NCI-H1092 (cell line): ENCODE results near the gene AGL.
"Not testable (repeated sequence)": the region's sequence is repeated elsewhere in the genome, so short reads cannot be mapped to it uniquely, and the experiment has no call there.

ENCODE experiments used
- DNase-seq: peaks from one replicate; lab custom pipeline; 2025; lab: John Stamatoyannopoulos, UW

AGL gene

DNA sequence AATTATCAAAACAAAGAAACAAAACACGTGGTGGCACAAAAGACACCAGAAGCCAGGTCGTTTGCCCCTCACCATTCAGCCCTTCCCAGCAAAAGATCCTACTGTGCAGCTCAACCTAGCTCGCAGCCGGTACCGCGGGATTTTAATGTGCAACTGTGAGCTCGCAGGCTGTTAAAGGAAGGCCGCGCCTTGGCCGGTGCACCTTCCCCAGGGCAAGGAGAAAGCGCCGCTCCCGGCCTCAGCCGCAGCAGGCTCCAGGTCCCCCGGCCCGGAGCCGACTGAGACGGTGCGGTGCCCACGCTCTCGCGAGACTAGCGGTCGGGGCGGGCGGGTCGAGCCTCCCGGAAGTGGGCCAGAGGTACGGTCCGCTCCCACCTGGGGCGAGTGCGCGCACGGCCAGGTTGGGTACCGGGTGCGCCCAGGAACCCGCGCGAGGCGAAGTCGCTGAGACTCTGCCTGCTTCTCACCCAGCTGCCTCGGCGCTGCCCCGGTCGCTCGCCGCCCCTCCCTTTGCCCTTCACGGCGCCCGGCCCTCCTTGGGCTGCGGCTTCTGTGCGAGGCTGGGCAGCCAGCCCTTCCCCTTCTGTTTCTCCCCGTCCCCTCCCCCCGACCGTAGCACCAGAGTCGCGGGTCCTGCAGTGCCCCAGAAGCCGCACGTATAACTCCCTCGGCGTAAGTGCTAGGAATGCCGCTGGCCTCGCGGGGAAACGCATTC, at the start of gene AGL:
AGL (plus strand) TSS at position 618 of the 715 bp plus-strand sequence. CDS start 682 bp downstream, outside the sequence.
- peak; percentile 79 for DNase-seq

- DNase-seq: no peak
Observed at GRCh38 chr1:99801584-99801983, 48.6 kb upstream of the AGL start.

DNA sequence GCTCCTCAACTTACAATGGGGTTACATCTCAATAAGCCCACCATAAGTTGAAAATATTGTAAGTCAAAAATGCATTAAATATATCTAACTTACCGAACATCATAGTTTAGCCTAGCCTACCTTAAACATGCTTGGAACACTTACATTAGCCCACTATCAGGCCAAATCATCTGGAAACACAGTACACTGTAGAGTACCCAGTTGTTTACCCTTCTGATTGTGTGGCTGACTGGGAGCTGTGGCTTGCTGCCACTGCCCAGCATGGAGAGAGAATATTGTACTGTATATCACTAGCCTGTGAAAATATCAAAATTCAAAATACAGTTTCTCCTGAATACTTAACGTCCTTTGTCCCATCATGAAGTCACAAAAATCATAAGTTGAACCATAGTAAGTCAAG, 43.3 kb upstream of the AGL start:
- DNase-seq: no peak

GRCh38 chr1:99808391-99809115, 41.6 kb upstream of the AGL start:
- DNase-seq: peak; percentile 67

- no peak for DNase-seq
Observed at GRCh38 chr1:99811075-99811474, 39.1 kb upstream of the AGL start.

- DNase-seq: no peak
Observed at GRCh38 chr1:99811747-99812146, 38.4 kb upstream of the AGL start.

- no peak for DNase-seq
Observed at GRCh38 chr1:99814373-99814900, 35.7 kb upstream of the AGL start.

- no peak for DNase-seq
Observed at GRCh38 chr1:99816656-99817055, 33.5 kb upstream of the AGL start.

DNA sequence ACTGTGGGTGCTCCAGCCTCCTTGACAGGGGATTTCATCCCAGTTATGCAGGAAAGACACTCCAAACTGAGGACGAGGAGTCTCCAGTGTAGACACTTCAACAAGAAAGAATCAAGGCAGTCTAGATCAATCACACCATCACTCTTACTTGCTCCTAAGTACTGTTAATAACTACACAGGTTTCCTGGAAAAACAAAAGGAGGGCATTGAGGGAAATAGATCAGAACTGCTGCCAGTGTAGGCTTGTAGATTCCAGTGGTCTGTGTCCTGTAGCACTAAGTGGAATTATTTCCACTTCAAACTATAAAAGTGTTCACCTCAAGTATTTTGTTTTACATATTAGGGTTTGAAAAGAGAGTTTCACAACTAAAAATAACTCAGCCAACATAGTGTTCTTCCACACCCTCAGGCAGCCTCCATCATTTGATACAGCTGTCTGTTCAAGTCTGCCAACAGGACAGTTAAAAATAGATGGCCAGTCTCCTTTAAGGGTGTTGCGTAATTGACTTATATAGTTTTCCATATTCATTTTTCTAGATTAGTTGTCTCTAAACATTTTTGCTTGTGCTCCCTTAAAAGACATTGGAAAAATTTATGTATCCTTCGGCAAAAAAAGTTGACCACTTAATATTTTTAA, 32.0 kb upstream of the AGL start:
- DNase-seq: no peak

DNA sequence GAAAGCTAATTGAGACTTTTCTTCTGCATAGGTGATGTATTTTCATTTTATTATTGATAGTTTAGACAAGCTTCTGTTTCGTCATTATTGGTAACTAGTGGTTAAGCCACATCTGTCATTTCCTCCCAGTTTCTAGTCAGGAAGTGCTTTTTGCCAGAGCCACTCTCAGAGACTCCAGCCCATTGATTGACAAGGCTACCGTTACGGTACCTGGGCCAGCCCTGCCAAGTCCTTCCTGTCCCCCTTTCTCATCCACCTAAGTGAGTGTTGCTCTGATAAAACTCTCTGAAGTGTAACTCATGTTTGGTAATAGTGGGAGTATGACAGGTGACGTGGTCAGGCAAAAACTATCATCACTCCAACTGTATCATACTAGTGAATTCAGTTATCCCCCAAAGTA, 29.6 kb upstream of the AGL start:
- no peak for DNase-seq

DNA sequence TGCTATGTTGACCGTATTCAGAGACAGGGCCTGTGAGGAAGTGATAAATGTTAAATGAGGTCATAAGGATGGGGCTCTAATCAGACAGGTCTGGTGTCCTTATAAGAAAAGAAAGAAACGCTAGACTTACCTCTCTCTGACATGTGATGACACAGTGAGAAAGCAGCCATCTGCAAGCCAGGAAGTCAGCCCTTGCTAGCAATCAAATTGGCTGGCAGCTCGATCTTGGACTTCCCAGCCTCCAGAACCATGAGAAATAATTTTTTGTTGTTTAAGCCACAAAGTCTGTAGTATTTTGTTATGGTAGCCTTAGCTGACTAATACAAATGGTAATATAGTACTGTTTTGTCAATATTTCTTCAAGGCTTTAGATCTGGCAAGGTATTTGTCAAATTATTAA, 25.1 kb upstream of the AGL start:
- DNase-seq: no peak

- no peak for DNase-seq
Observed at GRCh38 chr1:99825702-99826101, 24.5 kb upstream of the AGL start.

GRCh38 chr1:99827970-99828369, 22.2 kb upstream of the AGL start:
- DNase-seq: no peak

GRCh38 chr1:99829269-99829668, 20.9 kb upstream of the AGL start:
- no peak for DNase-seq

DNA sequence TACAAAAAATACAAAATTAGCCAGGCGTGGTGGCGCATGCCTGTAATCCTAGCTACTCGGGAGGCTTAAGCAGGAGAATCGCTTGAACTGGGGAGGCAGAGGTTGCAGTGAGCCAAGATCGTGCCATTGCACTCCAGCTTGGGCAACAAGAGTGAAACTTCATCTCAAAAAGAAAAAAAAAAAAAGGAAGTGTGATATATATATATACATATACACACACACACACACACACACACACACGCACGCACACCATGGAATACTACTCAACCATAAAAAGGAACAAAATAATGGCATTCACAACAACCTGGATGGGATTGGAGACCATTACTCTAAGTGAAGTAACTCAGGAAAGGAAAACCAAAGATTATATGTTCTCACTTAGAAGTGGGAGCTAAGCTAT, 16.2 kb upstream of the AGL start:
- DNase-seq: not testable (repeated sequence)

- not testable (repeated sequence) for DNase-seq
Observed at GRCh38 chr1:99836171-99837103, 13.7 kb upstream of the AGL start.

- DNase-seq: not testable (repeated sequence)
Observed at GRCh38 chr1:99840353-99840752, 9.8 kb upstream of the AGL start.

DNA sequence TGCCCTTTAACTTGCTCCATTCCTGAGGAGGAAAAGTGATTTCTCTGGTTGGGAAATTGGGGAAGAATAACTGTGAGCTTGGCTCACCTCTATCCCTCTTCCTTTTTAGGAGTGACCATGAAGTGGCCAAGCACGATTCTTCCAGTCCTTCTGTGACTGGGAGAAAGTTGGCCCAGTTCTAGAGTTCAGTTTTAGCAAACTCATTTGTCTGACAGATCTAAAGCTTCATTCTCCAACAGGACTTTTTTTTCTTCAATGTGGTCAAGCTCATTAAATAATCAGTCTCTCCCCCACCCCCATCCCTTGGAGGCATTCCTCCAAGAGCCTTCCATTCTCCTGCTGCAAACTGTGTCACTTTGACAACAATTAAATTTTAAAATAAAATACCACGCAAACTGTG, 6.4 kb upstream of the AGL start:
- no peak for DNase-seq

DNA sequence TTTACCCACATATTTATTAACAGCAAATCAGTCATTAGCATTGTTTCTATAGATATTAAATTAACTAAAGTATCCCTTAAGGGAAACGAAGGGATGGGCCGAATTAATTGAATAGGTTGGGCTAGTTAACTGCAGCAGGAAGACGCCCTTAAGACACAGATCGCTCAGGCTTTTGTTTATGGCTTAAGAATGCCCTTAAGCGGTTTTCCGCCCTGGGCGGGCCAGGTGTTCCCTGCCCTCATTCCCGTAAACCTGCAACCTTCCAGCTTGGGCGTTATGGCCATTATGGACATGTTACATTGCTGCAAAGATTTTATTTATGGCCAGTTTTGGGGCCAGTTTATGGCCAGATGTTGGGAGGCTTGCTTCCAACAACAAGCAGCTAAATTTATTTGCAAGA, 5.0 kb upstream of the AGL start:
- DNase-seq: not testable (repeated sequence)

DNA sequence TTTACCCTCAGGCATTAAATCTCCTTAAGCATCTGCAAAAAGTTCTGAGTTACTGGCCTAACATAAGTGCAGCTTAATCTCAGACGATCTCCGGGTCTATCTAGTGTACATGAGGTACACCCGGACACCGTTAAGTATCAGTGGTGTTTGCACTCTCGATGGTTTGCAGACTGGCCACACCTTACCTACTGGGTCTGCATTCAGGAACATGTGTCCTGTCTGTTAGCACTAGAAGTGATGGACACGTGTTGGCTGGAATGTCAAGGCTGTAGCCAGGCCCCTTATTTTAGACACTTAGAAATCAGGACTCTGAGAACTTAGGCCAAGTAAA, 783 bp upstream of the AGL start:
- no peak for DNase-seq

- DNase-seq: no peak
Observed at GRCh38 chr1:99850459-99851291, 514 bp downstream of the AGL start.
